Muscle of back (tissue), 13 donors: ENCODE results near the gene LIPJ. TPM values are rescaled to one million over a fixed set of nuclear protein-coding genes. Genes with fewer than 3 reads are reported as not detected.
A peak's percentile ranks its signal among the peaks of the same experiment; 100 is the strongest.

Experiments
- DNase-seq, 3 donors: peaks; one replicate each; pipeline versions ENCODE4 v3.0.0 to v3.0.0-alpha.2; 2013
- long read RNA-seq, 9 donors: transcript quantifications; one replicate each; lab custom pipeline, GENCODE V29; 2026
- polyA plus RNA-seq, 10 donors: library from polyadenylated mRNA; unstranded; fragments of 120-200 nt; gene quantifications; one replicate each; pipeline ENCODE4 v1.2.1, GENCODE V29; 2013; ENCODE audit not compliant: insufficient read length in 10 of 10

The LIPJ gene, protein sequence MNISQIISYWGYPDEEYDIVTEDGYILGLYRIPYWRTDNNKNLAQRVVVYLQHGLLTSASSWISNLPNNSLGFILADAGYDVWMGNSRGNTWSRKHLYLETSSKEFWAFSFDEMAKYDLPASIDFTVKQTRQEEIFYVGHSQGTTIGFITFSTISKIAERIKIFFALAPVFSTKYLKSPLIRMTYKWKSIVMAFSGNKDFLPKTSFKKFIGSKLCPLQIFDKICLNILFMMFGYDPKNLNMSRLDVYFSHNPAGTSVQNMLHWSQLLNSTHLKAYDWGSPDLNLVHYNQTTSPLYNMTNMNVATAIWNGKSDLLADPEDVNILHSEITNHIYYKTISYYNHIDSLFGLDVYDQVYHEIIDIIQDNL
- polyA plus RNA-seq = under 1 TPM in 1 of 10 donors, not detected in 9; 0.08 TPM
- long read RNA-seq, donor 1 = 0 reads
- long read RNA-seq, donor 2 = 0 reads
- long read RNA-seq, donor 3 = 0 reads
- long read RNA-seq, donor 4 = 0 reads
- long read RNA-seq, donor 5 = 0 reads
- long read RNA-seq, donor 6 = 0 reads
- long read RNA-seq, donor 7 = 0 reads
- long read RNA-seq, donor 8 = 0 reads
- long read RNA-seq, donor 9 = 0 reads

DNA sequence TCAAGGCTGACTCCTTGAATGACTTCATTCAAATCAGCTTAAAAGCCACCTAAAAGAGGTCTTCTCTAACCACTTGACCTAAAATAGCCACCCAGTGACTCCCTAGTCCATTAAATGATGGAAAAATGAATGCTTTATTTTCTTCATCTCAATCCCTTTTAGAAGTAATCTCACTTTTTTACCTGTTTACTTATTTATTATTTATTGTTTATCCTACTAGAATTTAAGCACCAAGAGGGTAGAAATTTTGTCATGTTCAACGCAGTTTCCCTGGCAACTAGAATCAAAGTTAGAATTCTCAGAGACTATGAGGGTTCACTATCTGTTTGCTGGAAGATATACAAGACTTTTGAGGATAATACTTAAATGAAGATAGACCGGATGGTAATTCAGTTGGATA lies at the start of gene LIPJ:
TSS of gene LIPJ (plus strand) at position 301 of the 400 bp plus-strand sequence. CDS start 3,926 bp downstream, outside the sequence.
- DNase-seq = no peak

DNA sequence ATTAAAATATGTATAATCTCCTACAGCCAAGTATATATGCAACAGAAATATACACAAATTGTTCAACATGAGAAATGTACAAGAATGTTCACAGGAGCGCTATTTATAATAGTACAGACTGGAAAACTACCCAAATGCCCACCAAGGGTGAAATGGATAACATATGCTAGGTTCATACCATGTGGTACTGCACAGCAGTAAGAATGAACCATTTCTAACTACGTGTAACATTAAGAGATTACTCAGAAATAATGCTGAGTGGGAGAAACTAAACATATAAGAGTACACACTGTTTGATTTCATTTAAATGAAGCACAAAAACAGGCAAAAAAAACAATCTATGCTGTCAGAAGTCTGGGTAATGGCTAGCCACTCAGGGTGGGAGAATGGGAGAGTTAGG lies 49.2 kb upstream of the LIPJ start:
- no peak for DNase-seq

DNA sequence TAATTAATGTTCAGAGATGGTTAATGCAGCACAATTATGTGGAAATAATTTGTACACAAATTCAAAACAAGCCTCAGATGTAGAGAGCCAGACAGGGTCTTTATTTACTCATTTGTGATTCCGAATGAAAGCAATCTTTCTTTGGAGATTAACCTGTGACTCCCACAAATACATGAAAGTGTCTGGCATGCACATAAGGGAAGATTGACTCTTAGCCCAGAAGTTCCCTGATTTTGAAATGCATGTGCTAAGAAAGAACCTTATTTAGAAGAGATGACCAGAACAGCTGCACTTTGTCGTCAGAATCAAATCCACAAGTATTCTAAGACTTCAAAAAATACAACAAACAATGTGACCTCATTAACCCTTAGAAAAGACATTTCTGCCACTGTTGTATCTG lies 48.5 kb upstream of the LIPJ start:
- peak in 2 of 3 donors; percentile 35 to 67 for DNase-seq

DNA sequence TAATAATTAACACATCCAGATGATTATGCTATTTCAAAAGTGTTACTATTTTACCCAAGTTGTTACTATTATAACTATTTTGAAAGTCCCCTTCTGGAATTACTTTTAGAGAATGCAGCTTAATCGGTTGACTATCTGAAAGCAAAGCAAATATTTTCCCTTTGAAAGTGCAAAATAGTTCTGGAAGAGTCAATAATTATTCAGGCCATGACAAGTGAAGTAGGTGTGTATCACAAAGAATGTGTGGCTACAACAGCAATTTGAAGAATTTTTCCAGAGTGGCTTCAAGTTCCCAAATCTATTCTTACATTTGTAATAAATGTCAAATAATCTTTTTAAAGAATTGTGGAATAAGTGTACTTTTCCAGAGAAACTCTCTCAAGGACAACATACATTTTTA lies 46.2 kb upstream of the LIPJ start:
- DNase-seq = no peak

DNA sequence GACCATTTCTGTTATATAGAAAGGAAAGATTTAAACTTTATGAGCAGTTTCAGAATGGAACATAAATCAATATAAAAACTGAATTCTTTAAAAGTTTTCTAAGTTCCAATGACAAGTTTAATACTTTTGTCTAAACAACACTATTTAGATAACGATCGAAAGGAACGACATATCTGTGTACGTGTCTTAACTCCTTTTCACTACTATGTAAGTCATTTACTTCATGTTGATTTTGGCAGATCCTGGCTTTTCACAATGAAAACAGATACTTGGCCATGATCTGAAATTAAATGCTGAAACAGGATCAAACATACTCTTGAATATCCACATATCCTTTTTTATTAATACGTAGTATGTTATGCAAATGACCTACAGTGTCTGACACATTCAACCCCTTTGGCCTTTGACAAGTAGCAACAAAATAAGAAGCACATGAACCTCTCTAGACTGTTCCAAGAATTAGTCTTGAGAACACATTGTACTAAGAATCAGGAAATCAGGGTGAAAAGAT lies 45.4 kb upstream of the LIPJ start:
- no peak for DNase-seq

DNA sequence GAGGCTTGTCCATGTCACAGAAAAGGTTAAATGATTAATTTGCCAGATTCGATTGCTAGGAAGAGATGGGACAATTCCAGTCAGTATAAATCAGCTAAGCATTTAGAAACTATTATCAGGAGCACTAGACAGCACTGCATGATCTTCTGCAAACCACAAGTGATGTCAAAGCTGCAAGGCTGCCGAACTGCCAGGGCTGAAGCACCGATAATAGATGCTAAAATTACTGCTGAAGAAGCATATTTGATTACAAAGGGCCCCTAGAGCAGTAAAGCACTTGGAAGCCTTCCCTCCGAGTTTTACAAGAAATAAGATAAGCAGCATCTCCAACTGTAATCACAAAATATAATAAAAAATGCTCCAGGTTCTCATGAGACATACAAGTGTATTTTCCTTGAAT lies 44.0 kb upstream of the LIPJ start:
- DNase-seq = no peak

DNA sequence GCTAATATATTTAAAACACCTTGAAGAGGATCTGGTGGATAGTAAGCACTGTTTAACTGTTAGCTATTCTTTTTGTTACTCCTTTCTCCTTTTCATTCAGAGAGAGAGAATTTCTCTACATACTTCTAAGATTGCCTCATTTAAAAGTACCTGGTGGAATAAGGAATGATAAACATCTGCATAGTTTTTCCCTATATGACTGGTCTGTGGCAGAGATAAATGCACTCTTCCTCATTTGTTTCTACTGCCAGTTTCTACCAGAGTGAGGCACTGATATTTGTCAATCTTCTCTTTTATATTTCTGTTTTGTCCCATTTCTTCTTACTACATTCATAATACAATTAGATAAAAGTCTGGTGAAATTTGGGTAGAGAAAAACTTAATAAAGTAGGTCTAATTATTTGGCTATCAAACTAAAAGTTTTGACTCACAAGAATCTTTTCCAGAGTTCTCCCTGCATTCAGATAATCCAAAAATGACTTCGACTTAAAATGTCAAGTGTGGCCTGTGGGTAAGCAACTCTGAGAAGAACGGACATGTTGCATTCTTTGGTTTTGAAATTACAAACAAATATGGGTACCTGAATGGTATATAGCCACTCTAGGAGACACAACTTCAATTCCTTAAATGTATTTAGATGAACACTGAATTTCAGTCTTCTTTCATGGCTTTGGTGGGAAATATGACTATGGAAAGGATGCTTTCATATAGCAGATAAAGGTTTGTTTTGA lies 42.3 kb upstream of the LIPJ start:
- DNase-seq = no peak

DNA sequence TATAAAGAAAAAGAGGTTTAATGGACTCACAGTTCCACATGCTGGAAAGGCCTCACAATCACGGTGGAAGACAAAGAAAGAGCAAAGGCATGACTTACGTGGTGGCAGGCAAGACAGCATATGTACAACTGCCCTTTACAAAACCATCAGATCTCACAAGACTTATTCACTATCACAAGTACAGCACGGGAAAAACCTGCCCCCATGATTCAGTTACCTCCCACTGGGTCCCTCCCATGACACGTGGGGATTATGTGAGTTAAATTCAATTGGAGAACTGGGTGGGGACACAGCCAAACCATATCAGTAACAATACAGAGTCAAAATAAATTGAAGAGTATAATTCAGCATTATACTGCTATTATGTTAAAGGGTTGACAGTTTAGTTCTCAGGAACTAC lies 41.2 kb upstream of the LIPJ start:
- no peak for DNase-seq

DNA sequence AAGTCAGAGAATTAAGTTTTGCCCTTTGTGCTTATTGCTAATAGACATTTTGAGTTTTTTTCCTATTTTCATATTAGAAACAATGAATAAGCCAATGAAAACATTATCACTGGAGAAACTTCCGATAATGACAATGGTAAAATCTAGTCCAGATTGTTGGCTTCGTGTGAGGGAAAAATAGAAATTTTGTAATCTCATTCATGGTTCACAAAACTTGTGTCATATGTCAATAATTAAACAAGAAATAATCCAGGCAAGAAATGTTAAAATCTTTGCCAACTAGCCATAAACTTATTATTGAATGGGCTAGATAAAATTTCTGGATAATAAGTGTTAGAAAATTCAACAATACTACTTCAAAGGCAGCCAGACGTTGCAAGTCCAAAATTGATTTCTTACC lies 40.1 kb upstream of the LIPJ start:
- DNase-seq = no peak

DNA sequence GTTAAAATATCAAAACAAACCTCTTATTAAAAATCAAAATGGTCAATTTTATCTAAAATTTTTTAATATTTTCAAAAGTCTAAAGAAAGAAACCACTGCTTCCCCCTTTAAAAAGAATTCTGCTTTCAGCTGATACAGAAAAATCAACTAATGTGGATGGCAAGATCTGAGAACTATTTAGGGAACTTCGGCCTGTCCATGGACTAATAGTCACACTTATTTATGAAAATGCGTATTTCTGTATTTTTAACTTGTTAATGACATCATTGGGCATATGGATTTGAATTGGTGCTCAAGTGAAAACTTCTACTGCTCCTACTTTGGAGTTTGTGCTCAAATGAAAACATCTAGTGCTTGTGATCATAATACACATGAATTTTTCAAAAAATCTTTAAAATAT lies 35.3 kb upstream of the LIPJ start:
- DNase-seq = no peak

DNA sequence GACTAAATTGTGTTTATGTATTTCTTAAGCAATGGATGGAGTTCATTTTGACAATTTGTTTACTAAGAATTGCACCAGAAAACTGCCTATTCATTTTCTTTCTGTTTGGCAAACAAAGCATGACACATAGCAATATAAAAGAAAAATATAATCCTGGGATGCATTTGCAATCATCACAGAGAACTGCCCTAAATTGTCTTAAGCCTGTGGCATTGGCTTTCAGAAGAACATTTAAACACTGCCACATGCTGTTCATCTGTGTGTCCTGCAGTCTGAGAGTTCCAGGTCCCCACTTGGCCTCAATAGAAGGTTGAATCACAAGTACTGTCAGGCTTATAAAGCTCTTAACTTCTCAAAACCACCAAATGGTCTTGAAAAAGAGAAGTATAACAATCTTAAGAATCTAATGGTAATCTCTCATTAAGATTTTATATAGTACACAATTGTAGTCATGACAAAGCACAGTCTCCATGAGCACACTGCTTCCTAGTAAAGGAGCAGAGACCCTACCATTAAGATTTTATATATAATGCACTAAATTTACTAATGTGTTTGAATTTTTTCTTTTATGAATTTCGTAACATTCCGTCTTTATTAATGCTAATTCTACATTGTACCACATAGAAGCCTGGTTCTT lies 33.3 kb upstream of the LIPJ start:
- peak; percentile 56 to 75 (median 63) for DNase-seq

DNA sequence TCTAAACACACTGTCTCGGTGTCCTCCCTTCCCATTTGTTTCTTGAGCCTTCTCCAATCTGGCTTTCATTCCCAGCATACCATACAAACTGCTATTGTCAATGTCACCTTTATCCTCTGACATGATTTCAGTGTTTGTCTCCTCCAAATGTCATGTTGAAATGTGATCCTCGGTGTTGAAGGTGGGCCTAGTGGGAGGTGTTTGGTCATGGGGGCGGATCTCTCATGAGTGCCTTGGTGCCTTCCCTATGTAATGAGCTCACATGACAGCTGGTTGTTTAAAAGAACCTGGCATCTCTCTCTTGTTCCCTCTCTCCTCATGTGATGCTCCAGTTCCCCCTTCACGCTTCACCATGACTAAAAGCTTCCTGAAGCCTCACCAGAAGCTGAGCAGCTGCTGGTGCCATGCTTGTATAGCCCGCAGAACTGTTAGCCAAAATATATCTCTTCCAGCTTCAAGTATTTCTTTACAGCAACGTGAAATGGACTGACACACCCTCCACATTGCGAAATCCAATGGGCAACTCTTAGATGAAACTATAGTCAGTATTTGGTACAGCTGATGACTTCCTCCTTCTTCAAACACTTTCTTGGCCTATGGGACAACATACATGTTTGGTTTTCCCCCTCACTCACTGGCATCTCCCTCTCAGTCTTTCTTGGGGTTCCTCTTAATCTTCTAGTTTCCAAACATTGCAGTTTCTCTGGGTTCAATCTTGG lies 31.2 kb upstream of the LIPJ start:
- DNase-seq = no peak

DNA sequence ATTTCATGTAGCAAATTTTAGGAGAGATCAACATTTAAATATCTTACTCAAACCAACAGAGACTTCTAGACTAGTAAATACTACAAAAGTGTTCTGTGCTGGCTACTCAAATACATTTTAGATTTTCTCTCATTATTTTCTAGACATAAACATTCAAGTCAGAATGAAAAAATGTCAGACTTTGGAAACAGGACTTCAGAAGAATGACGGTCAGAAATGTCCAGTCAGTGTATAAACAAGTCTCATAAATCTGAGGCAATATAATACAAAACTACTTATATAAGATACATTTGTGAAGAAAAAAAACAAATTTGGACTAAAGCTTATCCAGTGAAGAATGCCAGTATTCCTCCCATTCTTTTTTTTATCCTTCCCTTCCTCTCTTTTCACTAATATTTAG lies 29.3 kb upstream of the LIPJ start:
- no peak for DNase-seq

DNA sequence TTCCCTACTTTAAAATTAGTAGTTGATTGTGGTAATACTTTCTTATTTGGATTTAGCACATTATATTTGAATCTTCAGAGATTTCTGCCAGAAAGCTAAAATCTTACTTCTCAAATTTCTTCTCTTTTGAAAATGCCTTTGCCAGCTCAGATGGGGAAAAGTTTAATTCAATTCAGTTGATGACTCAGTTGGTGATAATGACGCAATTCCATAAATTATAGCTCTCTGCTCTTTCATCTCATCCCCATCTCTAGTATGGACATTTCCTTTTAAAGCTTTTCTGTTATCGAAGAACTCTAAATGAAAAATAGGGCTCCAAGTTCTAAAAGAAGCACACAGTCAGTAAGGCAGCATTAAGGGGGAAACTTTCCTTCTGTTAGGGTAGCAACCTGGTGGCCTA lies 28.9 kb upstream of the LIPJ start:
- DNase-seq = peak in 1 of 3 donors; percentile 36

DNA sequence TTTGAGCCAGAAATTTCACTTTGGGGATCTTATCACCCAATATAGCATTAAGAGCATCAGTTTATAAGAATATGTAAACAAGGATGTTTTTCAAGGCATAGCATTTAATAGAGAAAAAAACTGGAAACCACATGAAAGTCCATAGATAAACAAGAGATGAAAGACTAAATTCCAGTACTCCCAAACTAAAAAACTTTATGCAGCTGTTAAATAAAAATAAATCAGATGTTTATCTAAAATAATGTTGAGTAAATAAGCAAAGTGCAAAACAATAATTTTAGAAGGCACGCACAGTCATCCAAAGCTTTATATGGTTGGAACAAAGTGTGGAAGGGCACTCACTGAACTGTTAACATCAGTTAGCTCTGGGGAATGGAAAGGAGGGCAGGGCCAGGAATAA lies 24.4 kb upstream of the LIPJ start:
- DNase-seq = no peak

DNA sequence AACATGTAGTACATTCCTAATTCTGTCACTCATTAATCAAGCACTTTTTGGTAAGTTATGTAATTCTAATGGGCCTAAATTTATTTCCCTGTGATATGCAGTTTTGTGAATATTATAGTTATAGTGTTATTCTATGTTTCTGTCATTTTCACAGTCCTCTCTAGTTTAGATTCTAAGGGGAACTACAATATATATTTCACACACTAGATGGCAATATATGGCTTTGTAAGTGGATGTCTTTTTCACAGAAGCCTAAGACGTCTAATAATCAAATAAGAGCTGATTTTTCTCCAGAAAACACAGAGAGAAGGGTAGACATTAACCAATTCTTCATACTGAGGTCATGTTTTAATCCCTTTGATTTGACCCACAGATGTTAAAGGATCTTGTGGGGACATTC lies 21.5 kb upstream of the LIPJ start:
- peak in 2 of 3 donors; percentile 13 to 47 for DNase-seq

DNA sequence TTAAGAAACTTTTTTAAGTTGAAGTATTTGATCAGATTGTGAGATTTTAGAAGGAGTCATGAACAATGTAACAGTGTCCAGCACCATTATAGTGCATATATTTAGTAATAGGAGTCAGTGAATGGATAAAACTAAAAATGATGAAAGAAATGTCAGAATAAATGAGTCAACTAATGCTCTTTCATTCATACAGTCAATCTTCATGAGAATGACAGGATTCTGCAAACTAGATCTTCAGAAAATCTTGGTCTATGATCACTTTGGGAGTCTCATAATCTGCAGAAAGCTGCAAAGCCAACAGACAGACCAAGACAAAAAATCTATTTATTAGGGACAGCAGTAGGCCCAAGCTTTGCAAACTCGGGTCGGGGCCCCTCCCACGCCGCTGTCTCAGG lies 4.2 kb upstream of the LIPJ start:
- DNase-seq = no peak

DNA sequence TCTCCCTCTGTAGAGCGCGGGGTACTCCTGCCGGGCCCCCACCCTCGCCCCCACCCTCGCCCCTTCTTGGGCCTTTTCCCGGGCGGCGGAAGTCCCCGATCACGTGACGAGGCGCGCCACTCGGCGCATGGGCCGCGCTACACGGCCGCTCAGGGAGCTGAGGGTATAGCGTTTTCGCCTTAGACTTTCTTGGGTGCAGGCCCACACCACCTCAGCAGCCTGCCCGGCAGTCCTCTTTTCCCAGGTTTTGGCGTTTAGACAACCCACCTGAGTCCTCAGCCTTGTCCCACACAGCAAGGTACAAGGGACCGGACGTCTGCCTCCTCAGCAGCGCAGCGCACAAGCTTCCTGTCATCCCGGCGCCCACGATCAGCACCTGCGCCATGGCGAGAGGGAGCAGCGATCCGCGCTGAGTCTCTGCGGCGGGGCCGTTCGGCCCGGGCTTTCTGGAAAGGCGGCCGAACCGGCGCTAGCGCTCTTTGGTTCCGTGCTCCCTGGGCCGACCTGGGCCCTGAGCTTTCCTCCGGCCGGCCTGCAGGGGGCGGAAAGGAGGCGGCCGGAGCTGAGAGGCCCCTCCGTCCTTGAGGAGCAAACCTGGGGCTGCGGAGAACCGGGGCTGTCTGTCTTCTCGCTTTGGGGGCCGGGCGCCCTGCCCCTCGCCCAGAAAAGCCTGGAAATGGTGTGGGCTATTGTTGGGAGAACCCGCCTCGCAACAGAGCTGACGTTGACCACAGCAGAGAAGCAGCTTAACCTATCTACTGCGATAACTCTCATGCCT lies 3.6 kb upstream of the LIPJ start, which contains the start of gene RNLS:
TSS of gene RNLS (minus strand) at position 513 of the 778 bp plus-strand sequence.
- peak; percentile 48 to 92 (median 72) for DNase-seq

DNA sequence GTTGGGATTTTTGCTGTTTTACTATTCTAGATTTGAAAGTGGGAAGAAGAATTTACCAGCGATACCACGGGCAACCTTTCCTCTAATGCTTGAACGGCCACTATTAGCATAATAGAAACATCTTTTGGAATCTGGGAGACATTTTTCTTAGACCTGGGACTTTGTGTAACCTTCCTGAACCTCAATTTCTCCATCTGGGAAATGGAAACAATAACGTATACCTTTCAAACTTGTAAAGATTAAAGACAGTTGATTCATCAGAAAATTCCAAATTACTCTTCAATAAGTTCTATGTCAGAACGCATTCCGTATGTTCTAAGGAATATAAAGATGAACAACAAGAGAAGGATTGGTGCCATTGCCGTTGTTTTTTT lies 3.0 kb upstream of the LIPJ start:
- no peak for DNase-seq

DNA sequence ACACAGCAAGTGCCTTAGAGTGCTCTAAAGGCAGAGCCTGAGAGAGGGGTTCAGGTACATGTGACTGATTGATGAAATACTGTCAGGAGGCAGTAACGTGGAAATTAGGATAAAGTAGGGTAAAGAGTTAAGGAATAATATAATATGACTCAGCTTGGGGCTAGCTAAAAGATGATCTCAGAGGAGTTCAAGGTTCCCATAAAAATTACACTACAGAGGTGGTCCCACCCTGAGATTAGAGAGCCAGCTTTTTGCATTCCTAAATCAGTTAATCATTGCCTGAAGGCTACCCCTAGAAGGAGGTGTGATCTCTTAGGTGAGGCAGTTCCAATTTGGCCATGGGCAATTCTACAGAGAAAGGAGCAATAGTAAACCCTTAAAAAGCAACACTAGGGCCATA lies 5.8 kb downstream of the LIPJ start:
- DNase-seq = no peak

DNA sequence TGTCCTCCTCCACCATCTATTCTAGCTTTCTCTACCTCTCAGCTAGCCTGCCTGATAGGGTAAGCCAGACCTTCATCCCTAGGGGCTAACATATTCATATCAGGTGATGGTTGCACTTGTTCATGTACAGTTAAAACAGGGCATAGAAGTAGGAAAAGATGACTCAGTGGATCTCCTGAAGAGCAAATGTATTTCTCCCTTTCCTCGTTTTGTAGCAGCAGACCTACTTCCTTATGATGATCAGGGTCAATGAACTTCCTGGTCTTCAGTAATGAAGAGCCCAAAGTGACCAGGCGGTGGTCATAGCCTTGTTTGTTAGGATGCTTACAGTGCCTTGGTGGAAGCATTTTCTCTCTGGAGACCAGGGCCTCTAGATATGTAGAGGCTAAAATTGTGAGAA lies 6.3 kb downstream of the LIPJ start:
- DNase-seq = no peak
